ENCODE results near the gene APLP2.
A peak's percentile ranks its signal among the peaks of the same experiment; 100 is the strongest.

The APLP2 gene

GRCh38 chr11:130144141-130144540 lies 74.4 kb downstream of the APLP2 start:
- TF ChIP-seq CTCF (IDR thresholded peaks at IDR 0.05; ENCODE audit: low read depth, low read length) (no peak), EZH2phosphoT487 (IDR thresholded peaks at IDR 0.05; ENCODE audit: low read depth) (no peak)
- H4K20me1 ChIP-seq (ENCODE audit: insufficient read depth, low read length), result no peaks in the 10 kb centered on the region
- peaks cover 23% of the 10 kb centered on the region for H3K36me3 ChIP-seq (replicated peaks; ENCODE audit: low read depth, low read length)
- H3K27ac ChIP-seq (ENCODE audit: low read length), result no peak overlapping the region
- H3K4me1 ChIP-seq (ENCODE audit: low read length), result peaks cover 20% of the 10 kb centered on the region
- H3K9me3 ChIP-seq (ENCODE audit: insufficient read depth, low read length), result no peaks in the 10 kb centered on the region
- H3K79me2 ChIP-seq (ENCODE audit: low read length), result no peaks in the 10 kb centered on the region
- no peak overlapping the region for H3K9ac ChIP-seq (ENCODE audit: low read length)
- H3K27me3 ChIP-seq (ENCODE audit: low read depth, low read length), result no peaks in the 10 kb centered on the region
- no peak overlapping the region for H3K4me2 ChIP-seq (ENCODE audit: low read length)
- no peak overlapping the region for H2AFZ ChIP-seq (ENCODE audit: low read depth, low read length)
- no peak overlapping the region for H3K4me3 ChIP-seq (ENCODE audit: low read length)

- H4K20me1 ChIP-seq (ENCODE audit: insufficient read depth, low read length), result no peaks in the 10 kb centered on the region
- H3K79me2 ChIP-seq (ENCODE audit: low read length), result no peaks in the 10 kb centered on the region
- H2AFZ ChIP-seq (ENCODE audit: low read depth, low read length), result no peak overlapping the region
- no peaks in the 10 kb centered on the region for H3K9me3 ChIP-seq (ENCODE audit: insufficient read depth, low read length)
- H3K4me2 ChIP-seq (ENCODE audit: low read length), result no peak overlapping the region
- no peak for TF ChIP-seq EZH2phosphoT487 (IDR thresholded peaks at IDR 0.05; ENCODE audit: low read depth)
- no peak for TF ChIP-seq CTCF (IDR thresholded peaks at IDR 0.05; ENCODE audit: low read depth, low read length)
- no peak overlapping the region for H3K9ac ChIP-seq (ENCODE audit: low read length)
- no peaks in the 10 kb centered on the region for H3K27me3 ChIP-seq (ENCODE audit: low read depth, low read length)
- H3K4me1 ChIP-seq (ENCODE audit: low read length), result peaks cover 21% of the 10 kb centered on the region
- H3K27ac ChIP-seq (ENCODE audit: low read length), result no peak overlapping the region
- peaks cover 23% of the 10 kb centered on the region for H3K36me3 ChIP-seq (replicated peaks; ENCODE audit: low read depth, low read length)
- H3K4me3 ChIP-seq (ENCODE audit: low read length), result no peak overlapping the region
These were observed 75.2 kb downstream of the APLP2 start for GRCh38 chr11:130144861-130145281.

- Histone ChIP-seq H3K79me2 (ENCODE audit: low read length) (no peaks in the 10 kb centered on the region), H3K4me1 (ENCODE audit: low read length) (peaks cover 26% of the 10 kb centered on the region), H3K36me3 (replicated peaks; ENCODE audit: low read depth, low read length) (peaks cover 23% of the 10 kb centered on the region), H3K27me3 (ENCODE audit: low read depth, low read length) (no peaks in the 10 kb centered on the region), H3K4me2 (ENCODE audit: low read length) (no peak overlapping the region), H3K9me3 (ENCODE audit: insufficient read depth, low read length) (no peaks in the 10 kb centered on the region), H2AFZ (ENCODE audit: low read depth, low read length) (no peak overlapping the region), H3K27ac (ENCODE audit: low read length) (no peak overlapping the region), H4K20me1 (ENCODE audit: insufficient read depth, low read length) (no peaks in the 10 kb centered on the region), H3K9ac (ENCODE audit: low read length) (no peak overlapping the region), H3K4me3 (ENCODE audit: low read length) (no peak overlapping the region)
- no peak for TF ChIP-seq CTCF (IDR thresholded peaks at IDR 0.05; ENCODE audit: low read depth, low read length)
- no peak for TF ChIP-seq EZH2phosphoT487 (IDR thresholded peaks at IDR 0.05; ENCODE audit: low read depth)
These were observed 75.7 kb downstream of the APLP2 start for GRCh38 chr11:130145311-130145812.

GRCh38 chr11:130145975-130146776 lies 76.5 kb downstream of the APLP2 start:
- Histone ChIP-seq H3K36me3 (replicated peaks; ENCODE audit: low read depth, low read length) (peaks cover 21% of the 10 kb centered on the region), H3K4me3 (ENCODE audit: low read length) (no peak overlapping the region), H3K27ac (ENCODE audit: low read length) (peak overlapping the region; percentile 24)

More at GRCh38 chr11:130145975-130146776, 76.5 kb downstream of the APLP2 start:
- TF ChIP-seq CTCF (IDR thresholded peaks at IDR 0.05; ENCODE audit: low read depth, low read length) (peak; percentile 37), EZH2phosphoT487 (IDR thresholded peaks at IDR 0.05; ENCODE audit: low read depth) (no peak)
- H3K9ac ChIP-seq (ENCODE audit: low read length), result no peak overlapping the region
- peaks cover 34% of the 10 kb centered on the region for H3K4me1 ChIP-seq (ENCODE audit: low read length)
- no peaks in the 10 kb centered on the region for H3K79me2 ChIP-seq (ENCODE audit: low read length)
- H3K27me3 ChIP-seq (ENCODE audit: low read depth, low read length), result no peaks in the 10 kb centered on the region
- peak overlapping the region; percentile 40 for H3K4me2 ChIP-seq (ENCODE audit: low read length)
- H2AFZ ChIP-seq (ENCODE audit: low read depth, low read length), result no peak overlapping the region
- no peaks in the 10 kb centered on the region for H3K9me3 ChIP-seq (ENCODE audit: insufficient read depth, low read length)
- H4K20me1 ChIP-seq (ENCODE audit: insufficient read depth, low read length), result no peaks in the 10 kb centered on the region

All from OCI-LY3 (cell line).